ENCODE measurements around the gene CPO.
"Not testable (repeated sequence)": the region's sequence is repeated elsewhere in the genome, so short reads cannot be mapped to it uniquely, and the experiment has no call there.

Gene CPO

GRCh38 chr2:206939340-206939739, at the start of gene CPO:
Gene CPO, plus strand, starts transcription at chr2:206939518. Its CDS starts 82 bp downstream, at chr2:206939600.
- in situ Hi-C loops (cut with HindIII; ENCODE audit: low sequenced_read_pairs), result no loop called here

- in situ Hi-C loops (cut with HindIII; ENCODE audit: low sequenced_read_pairs), result no loop called here
These were observed 49.1 kb upstream of the CPO start for GRCh38 chr2:206890179-206890578.

GRCh38 chr2:206890926-206891325, 48.4 kb upstream of the CPO start:
- in situ Hi-C loops (cut with HindIII; ENCODE audit: low sequenced_read_pairs), result no loop called here

- in situ Hi-C loops (cut with HindIII; ENCODE audit: low sequenced_read_pairs), result no loop called here
These were observed 24.2 kb upstream of the CPO start for GRCh38 chr2:206915121-206915520.

GRCh38 chr2:206918263-206918662, 21.1 kb upstream of the CPO start:
- in situ Hi-C loops (cut with HindIII; ENCODE audit: low sequenced_read_pairs), result no loop called here

- in situ Hi-C loops (cut with HindIII; ENCODE audit: low sequenced_read_pairs), result no loop called here
These were observed 19.0 kb upstream of the CPO start for GRCh38 chr2:206920310-206920709.

- in situ Hi-C loops (cut with HindIII; ENCODE audit: low sequenced_read_pairs), result no loop called here
These were observed 18.4 kb upstream of the CPO start for GRCh38 chr2:206920951-206921350.

- in situ Hi-C loops (cut with HindIII; ENCODE audit: low sequenced_read_pairs), result no loop called here
These were observed 17.8 kb upstream of the CPO start for GRCh38 chr2:206921529-206921928.

GRCh38 chr2:206935991-206936842, 3.1 kb upstream of the CPO start:
- in situ Hi-C loops (cut with HindIII; ENCODE audit: low sequenced_read_pairs), result no loop called here

GRCh38 chr2:206936843-206937230, 2.5 kb upstream of the CPO start:
- in situ Hi-C loops (cut with HindIII; ENCODE audit: low sequenced_read_pairs), result no loop called here

- in situ Hi-C loops (cut with HindIII; ENCODE audit: low sequenced_read_pairs), result no loop called here
These were observed 1.8 kb upstream of the CPO start for GRCh38 chr2:206937555-206937954.

- in situ Hi-C loops (cut with HindIII; ENCODE audit: low sequenced_read_pairs), result no loop called here
These were observed 1.2 kb downstream of the CPO start for GRCh38 chr2:206940546-206940945.

- in situ Hi-C loops (cut with HindIII; ENCODE audit: low sequenced_read_pairs), result no loop called here
These were observed 3.5 kb downstream of the CPO start for GRCh38 chr2:206942592-206943478.

GRCh38 chr2:206953404-206953803, 14.1 kb downstream of the CPO start:
- in situ Hi-C loops (cut with HindIII; ENCODE audit: low sequenced_read_pairs), result not testable (repeated sequence)

- in situ Hi-C loops (cut with HindIII; ENCODE audit: low sequenced_read_pairs), result no loop called here
These were observed 15.9 kb downstream of the CPO start for GRCh38 chr2:206955253-206955652.

GRCh38 chr2:206958261-206958660, 18.9 kb downstream of the CPO start:
- in situ Hi-C loops (cut with HindIII; ENCODE audit: low sequenced_read_pairs), result no loop called here

- in situ Hi-C loops (cut with HindIII; ENCODE audit: low sequenced_read_pairs), result no loop called here
These were observed 23.6 kb downstream of the CPO start for GRCh38 chr2:206962966-206963365.

- in situ Hi-C loops (cut with HindIII; ENCODE audit: low sequenced_read_pairs), result no loop called here
These were observed 29.1 kb downstream of the CPO start for GRCh38 chr2:206968134-206969086.

- in situ Hi-C loops (cut with HindIII; ENCODE audit: low sequenced_read_pairs), result no loop called here
These were observed 29.9 kb downstream of the CPO start for GRCh38 chr2:206969192-206969591.

- in situ Hi-C loops (cut with HindIII; ENCODE audit: low sequenced_read_pairs), result no loop called here
These were observed 31.5 kb downstream of the CPO start for GRCh38 chr2:206970589-206971360.

Data from endothelial cell of hepatic sinusoid (primary cell).